ENCODE measurements around the gene TENT4B.

The TENT4B gene

DNA sequence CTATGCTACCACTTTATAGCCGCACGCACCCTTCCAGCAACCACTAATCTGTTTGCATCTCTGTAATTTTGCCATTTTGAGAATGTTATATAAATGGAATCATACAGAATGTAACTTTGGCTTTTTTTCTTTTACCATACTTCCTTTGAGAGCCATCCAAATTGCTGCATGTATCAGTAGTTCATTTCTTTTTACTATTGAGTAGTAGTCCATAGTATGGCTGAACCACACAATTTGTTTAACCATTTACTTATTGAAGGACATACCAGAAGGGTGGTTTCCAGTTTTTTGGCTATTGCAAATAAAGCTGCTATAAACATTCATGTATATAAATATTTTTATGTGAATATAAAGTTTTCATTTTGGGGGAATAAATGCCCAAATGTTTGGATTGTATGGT lies 8.8 kb downstream of the TENT4B start:
- Histone ChIP-seq H4K12ac (ENCODE audit: low read depth, low read length) (no peak overlapping the region), H2AK5ac (ENCODE audit: low read length) (no peak overlapping the region), H2BK5ac (ENCODE audit: low read depth, low read length, poor library complexity) (no peak overlapping the region), H3K4ac (ENCODE audit: low read depth, low read length) (no peak overlapping the region), H2BK120ac (ENCODE audit: insufficient read depth, low read length, poor library complexity) (no peak overlapping the region), H3K4me1 (ENCODE audit: control insufficient read depth in 1 of 2, insufficient read depth in 2 of 2, low read length in 2 of 2) (peaks cover 0 to 5% of the 10 kb centered on the region in 2 experiments), H3K79me1 (ENCODE audit: low read length) (no peaks in the 10 kb centered on the region), H3K27me3 (ENCODE audit: insufficient read depth, low read length) (no peaks in the 10 kb centered on the region), H3K18ac (ENCODE audit: low read length) (no peak overlapping the region), H3K79me2 (ENCODE audit: control insufficient read depth, insufficient read depth, low read length, poor library complexity) (no peaks in the 10 kb centered on the region), H3K9me3 (ENCODE audit: insufficient read depth, low read depth, low read length) (no peaks in the 10 kb centered on the region), H3K36me3 (ENCODE audit: control insufficient read depth in 1 of 2, insufficient read depth in 2 of 2, low read length in 2 of 2) (peaks cover 0 to 3% of the 10 kb centered on the region in 2 experiments), H2AFZ (ENCODE audit: insufficient read depth, low read length, poor library complexity) (no peak overlapping the region), H2BK12ac (ENCODE audit: low read length) (no peak overlapping the region), H3K27ac (ENCODE audit: low read depth, low read length) (no peak overlapping the region), H4K91ac (ENCODE audit: low read depth, low read length) (no peak overlapping the region), H3K4me2 (ENCODE audit: low read length) (no peak overlapping the region), H3K4me3 (ENCODE audit: low read depth, low read length) (no peak overlapping the region), H3K14ac (ENCODE audit: low read length) (no peak overlapping the region), H3K9ac (ENCODE audit: low read length) (no peak overlapping the region), H4K8ac (ENCODE audit: low read depth, low read length) (no peak overlapping the region), H3K23ac (ENCODE audit: low read length) (no peak overlapping the region)
- no CpG with 5 or more reads among the region's 2 CpGs for whole genome bisulfite sequencing (ENCODE audit: extremely low coverage, insufficient coverage, insufficient read length)
- DNase-seq, result no peak

DNA sequence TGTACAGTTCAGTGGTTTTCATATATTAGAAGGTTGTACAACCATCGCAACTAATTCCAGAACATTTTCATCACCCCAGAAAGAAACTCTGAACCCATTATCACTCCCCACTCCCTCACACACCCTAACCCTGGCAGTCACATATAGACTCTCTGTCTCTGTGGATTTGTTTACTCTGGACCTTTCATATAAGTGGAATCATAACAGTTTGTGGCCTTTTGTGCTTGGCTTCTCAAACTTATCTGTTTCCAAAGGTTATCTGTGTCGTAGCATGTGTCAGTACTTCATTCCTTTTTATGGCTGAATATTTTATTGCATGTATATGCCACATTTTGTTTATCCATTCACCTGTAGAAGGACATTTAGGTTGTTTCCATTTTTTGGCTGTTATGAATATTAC lies 12.4 kb downstream of the TENT4B start:
- H3K79me2 ChIP-seq (ENCODE audit: control insufficient read depth, insufficient read depth, low read length, poor library complexity), result peaks cover 2% of the 10 kb centered on the region
- no peak overlapping the region for H2AK5ac ChIP-seq (ENCODE audit: low read length)
- H3K27me3 ChIP-seq (ENCODE audit: insufficient read depth, low read length), result no peaks in the 10 kb centered on the region
- H4K8ac ChIP-seq (ENCODE audit: low read depth, low read length), result no peak overlapping the region
- no peak overlapping the region for H3K14ac ChIP-seq (ENCODE audit: low read length)
- no peak overlapping the region for H2BK12ac ChIP-seq (ENCODE audit: low read length)
- DNase-seq, result no peak
- no peak overlapping the region for H3K9ac ChIP-seq (ENCODE audit: low read length)
- H3K4ac ChIP-seq (ENCODE audit: low read depth, low read length), result no peak overlapping the region
- no peak overlapping the region for H4K91ac ChIP-seq (ENCODE audit: low read depth, low read length)
- no peaks in the 10 kb centered on the region for H3K36me3 ChIP-seq (ENCODE audit: control insufficient read depth in 1 of 2, insufficient read depth in 2 of 2, low read length in 2 of 2)
- H2BK120ac ChIP-seq (ENCODE audit: insufficient read depth, low read length, poor library complexity), result no peak overlapping the region
- no peak overlapping the region for H2AFZ ChIP-seq (ENCODE audit: insufficient read depth, low read length, poor library complexity)
- H4K12ac ChIP-seq (ENCODE audit: low read depth, low read length), result no peak overlapping the region
- H3K9me3 ChIP-seq (ENCODE audit: insufficient read depth, low read depth, low read length), result no peaks in the 10 kb centered on the region
- no peak overlapping the region for H3K4me2 ChIP-seq (ENCODE audit: low read length)
- H3K23ac ChIP-seq (ENCODE audit: low read length), result no peak overlapping the region
- H2BK5ac ChIP-seq (ENCODE audit: low read depth, low read length, poor library complexity), result no peak overlapping the region
- H3K4me1 ChIP-seq (ENCODE audit: control insufficient read depth in 1 of 2, insufficient read depth in 2 of 2, low read length in 2 of 2), result peaks cover 5 to 11% of the 10 kb centered on the region in 2 experiments
- no peak overlapping the region for H3K27ac ChIP-seq (ENCODE audit: low read depth, low read length)
- H3K18ac ChIP-seq (ENCODE audit: low read length), result no peak overlapping the region
- H3K4me3 ChIP-seq (ENCODE audit: low read depth, low read length), result no peak overlapping the region
- WGBS (ENCODE audit: extremely low coverage, insufficient coverage, insufficient read length), result no CpG with 5 or more reads among the region's 2 CpGs
- no peaks in the 10 kb centered on the region for H3K79me1 ChIP-seq (ENCODE audit: low read length)

DNA sequence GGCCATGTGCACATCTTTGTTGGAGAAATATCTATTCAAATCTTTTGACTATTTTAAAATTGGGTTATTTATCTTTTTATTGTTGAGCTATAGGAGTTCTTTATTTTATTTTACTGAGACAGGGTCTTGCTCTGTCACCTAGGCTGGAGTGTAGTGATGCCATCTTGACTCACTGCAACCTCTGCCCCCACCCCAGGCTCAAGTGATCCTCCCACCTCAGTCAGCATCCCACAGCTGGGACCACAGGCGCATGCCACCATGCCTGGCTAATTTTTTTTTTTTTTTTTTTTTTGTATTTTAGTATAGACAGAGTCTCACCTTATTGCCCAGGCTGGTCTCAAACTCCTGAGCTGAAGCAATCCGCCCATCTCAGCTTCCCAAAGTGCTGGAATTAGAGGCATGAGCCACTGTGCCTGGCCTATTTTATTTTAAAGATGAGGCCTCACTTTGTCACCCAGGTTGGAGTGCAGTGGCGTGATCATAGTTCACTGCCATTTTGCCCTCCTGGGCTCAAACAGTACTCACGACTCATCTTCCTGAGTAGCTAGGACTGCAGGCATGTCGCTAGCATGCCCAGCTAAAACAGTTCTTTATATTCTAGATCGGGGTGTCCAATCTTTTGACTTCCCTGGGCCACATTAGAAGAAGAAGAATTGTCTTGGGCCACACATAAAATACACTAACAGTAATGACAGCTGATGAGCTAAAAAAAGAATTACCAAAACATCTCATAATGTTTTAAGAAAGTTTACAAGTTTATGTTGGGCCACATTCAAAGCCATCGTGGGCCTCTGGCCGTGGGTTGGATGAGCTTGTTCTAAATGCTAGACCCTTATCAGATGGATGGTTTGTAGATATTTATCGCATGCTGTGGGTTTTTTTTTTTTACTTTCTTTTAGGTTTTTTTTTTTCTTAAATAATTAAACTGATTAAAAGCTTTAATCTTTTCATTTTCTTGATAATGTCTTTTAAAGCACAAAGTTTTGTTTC lies 13.7 kb downstream of the TENT4B start:
- peaks cover 5 to 11% of the 10 kb centered on the region in 2 experiments for H3K4me1 ChIP-seq (ENCODE audit: control insufficient read depth in 1 of 2, insufficient read depth in 2 of 2, low read length in 2 of 2)
- WGBS (ENCODE audit: extremely low coverage, insufficient coverage, insufficient read length), result no CpG with 5 or more reads among the region's 9 CpGs
- no peak overlapping the region for H3K23ac ChIP-seq (ENCODE audit: low read length)
- no peak overlapping the region for H2BK12ac ChIP-seq (ENCODE audit: low read length)
- H2BK120ac ChIP-seq (ENCODE audit: insufficient read depth, low read length, poor library complexity), result no peak overlapping the region
- no peaks in the 10 kb centered on the region for H3K9me3 ChIP-seq (ENCODE audit: insufficient read depth, low read depth, low read length)
- DNase-seq, result peak in 1 of 2 donors; percentile 36
- no peak overlapping the region for H3K27ac ChIP-seq (ENCODE audit: low read depth, low read length)
- peaks cover 2% of the 10 kb centered on the region for H3K79me2 ChIP-seq (ENCODE audit: control insufficient read depth, insufficient read depth, low read length, poor library complexity)
- H3K4me2 ChIP-seq (ENCODE audit: low read length), result no peak overlapping the region
- H3K27me3 ChIP-seq (ENCODE audit: insufficient read depth, low read length), result no peaks in the 10 kb centered on the region
- no peak overlapping the region for H4K8ac ChIP-seq (ENCODE audit: low read depth, low read length)
- H3K14ac ChIP-seq (ENCODE audit: low read length), result no peak overlapping the region
- H3K79me1 ChIP-seq (ENCODE audit: low read length), result no peaks in the 10 kb centered on the region
- no peak overlapping the region for H3K18ac ChIP-seq (ENCODE audit: low read length)
- no peak overlapping the region for H4K91ac ChIP-seq (ENCODE audit: low read depth, low read length)
- H4K12ac ChIP-seq (ENCODE audit: low read depth, low read length), result no peak overlapping the region
- no peak overlapping the region for H2BK5ac ChIP-seq (ENCODE audit: low read depth, low read length, poor library complexity)
- no peaks in the 10 kb centered on the region for H3K36me3 ChIP-seq (ENCODE audit: control insufficient read depth in 1 of 2, insufficient read depth in 2 of 2, low read length in 2 of 2)
- H2AFZ ChIP-seq (ENCODE audit: insufficient read depth, low read length, poor library complexity), result no peak overlapping the region
- no peak overlapping the region for H3K4ac ChIP-seq (ENCODE audit: low read depth, low read length)
- no peak overlapping the region for H3K9ac ChIP-seq (ENCODE audit: low read length)
- H2AK5ac ChIP-seq (ENCODE audit: low read length), result no peak overlapping the region
- no peak overlapping the region for H3K4me3 ChIP-seq (ENCODE audit: low read depth, low read length)

DNA sequence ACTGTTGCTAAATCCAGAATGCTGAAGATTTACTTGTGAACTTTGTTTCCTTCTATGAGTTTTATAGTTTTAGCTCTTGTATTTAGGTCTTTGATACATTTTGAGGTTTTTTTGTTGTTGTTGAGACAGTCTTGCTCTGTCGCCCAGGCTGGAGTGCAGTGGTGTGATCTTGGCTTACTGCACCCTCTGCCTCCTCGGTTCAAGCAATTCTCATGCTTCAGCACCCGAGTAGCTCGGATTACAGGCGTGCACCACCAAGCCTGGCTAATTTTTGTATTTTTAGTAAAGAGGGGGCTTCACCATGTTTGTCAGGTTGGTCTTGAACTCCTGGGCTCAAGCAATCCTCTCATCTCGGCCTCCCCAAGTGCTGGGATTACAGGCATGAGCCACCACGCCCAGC lies 14.4 kb downstream of the TENT4B start:
- Histone ChIP-seq H2AK5ac (ENCODE audit: low read length) (no peak overlapping the region), H3K79me1 (ENCODE audit: low read length) (no peaks in the 10 kb centered on the region), H3K23ac (ENCODE audit: low read length) (no peak overlapping the region), H3K18ac (ENCODE audit: low read length) (peak overlapping the region; percentile 84), H2BK12ac (ENCODE audit: low read length) (no peak overlapping the region), H3K9me3 (ENCODE audit: insufficient read depth, low read depth, low read length) (no peaks in the 10 kb centered on the region), H3K4me2 (ENCODE audit: low read length) (no peak overlapping the region), H4K91ac (ENCODE audit: low read depth, low read length) (no peak overlapping the region), H2BK5ac (ENCODE audit: low read depth, low read length, poor library complexity) (no peak overlapping the region), H3K36me3 (ENCODE audit: control insufficient read depth in 1 of 2, insufficient read depth in 2 of 2, low read length in 2 of 2) (no peaks in the 10 kb centered on the region), H2BK120ac (ENCODE audit: insufficient read depth, low read length, poor library complexity) (no peak overlapping the region), H4K12ac (ENCODE audit: low read depth, low read length) (no peak overlapping the region), H3K14ac (ENCODE audit: low read length) (no peak overlapping the region), H3K4ac (ENCODE audit: low read depth, low read length) (peak overlapping the region; percentile 36), H3K4me3 (ENCODE audit: low read depth, low read length) (no peak overlapping the region), H3K4me1 (ENCODE audit: control insufficient read depth in 1 of 2, insufficient read depth in 2 of 2, low read length in 2 of 2) (peaks cover 5 to 11% of the 10 kb centered on the region in 2 experiments), H3K9ac (ENCODE audit: low read length) (no peak overlapping the region), H2AFZ (ENCODE audit: insufficient read depth, low read length, poor library complexity) (no peak overlapping the region), H3K27me3 (ENCODE audit: insufficient read depth, low read length) (no peaks in the 10 kb centered on the region), H3K27ac (ENCODE audit: low read depth, low read length) (no peak overlapping the region), H4K8ac (ENCODE audit: low read depth, low read length) (no peak overlapping the region), H3K79me2 (ENCODE audit: control insufficient read depth, insufficient read depth, low read length, poor library complexity) (peaks cover 2% of the 10 kb centered on the region)
- DNase-seq, result no peak
- no CpG with 5 or more reads among the region's 7 CpGs for WGBS (ENCODE audit: extremely low coverage, insufficient coverage, insufficient read length)
